Epithelial cell of proximal tubule (primary cell): ENCODE results near the gene SREBF1. TPM values are rescaled to one million over a fixed set of nuclear protein-coding genes. Genes with fewer than 3 reads are reported as not detected.

Experiments used
- DNase-seq: peaks from one replicate; pipeline ENCODE4 v3.0.0-alpha.2; 2011; ENCODE audit warnings: low read depth
- H3K4me3 ChIP-seq: 2 replicates; pipeline ENCODE4 v1.5.1; 2011; ENCODE audit warnings: low read depth, mild to moderate bottlenecking, low read length
- total RNA-seq: library from RNA; depleted of rRNA; stranded (reverse); fragments of >200 nt; gene quantifications from 2 replicates; pipeline ENCODE4 v1.2.3, GENCODE V29; 2015
- TF ChIP-seq, protein P1 (sequence below): conservative IDR thresholded peaks from 2 replicates; pipeline ENCODE4 v1.5.1; 2012; ENCODE audit warnings: low read depth, mild to moderate bottlenecking, low read length

The SREBF1 gene
- total RNA-seq, 1 donor from 2014 or later, result 58.3 TPM

DNA sequence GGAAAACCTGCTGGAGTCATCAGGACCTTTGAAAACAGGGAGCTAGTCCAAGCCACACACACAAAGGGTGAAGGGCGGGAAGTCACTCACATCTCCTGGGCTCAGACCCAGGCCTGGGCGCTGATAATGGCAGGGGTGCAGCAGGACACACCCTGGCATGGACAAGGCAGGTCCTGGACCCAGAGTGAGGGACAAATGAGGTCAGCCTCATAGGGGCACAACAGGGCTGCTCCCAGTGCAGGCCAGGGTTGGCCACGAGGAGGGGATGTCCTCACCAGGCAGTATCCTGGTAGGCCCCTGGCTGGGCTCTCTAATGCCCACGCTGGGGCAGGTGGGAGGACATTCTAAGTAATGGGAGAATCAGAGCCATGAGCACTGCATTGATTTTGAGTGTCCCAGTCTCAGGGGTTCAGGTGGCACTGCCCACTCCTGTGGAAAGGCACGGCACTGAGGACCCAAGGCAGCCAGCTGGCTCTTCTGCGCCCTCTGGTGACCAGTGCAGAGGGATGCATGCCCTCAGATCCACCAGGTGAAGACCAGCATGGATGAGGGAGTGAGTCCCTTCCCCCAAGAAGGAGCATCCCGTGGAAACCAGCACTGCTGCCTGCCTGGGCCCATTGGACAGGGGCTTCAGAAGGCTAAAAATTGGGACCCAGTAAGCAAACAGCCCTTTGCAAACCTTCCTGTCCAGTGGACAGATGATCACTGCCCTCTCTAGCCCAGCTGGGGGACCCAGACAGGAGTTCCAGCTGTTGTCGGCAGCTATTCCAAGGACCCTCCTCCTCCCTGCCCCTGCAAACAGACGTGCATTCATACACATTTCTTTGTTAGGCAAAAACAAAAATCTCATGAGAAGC, 23.4 kb upstream of the SREBF1 start:
- no peak for DNase-seq
- TF ChIP-seq, protein P1, sequence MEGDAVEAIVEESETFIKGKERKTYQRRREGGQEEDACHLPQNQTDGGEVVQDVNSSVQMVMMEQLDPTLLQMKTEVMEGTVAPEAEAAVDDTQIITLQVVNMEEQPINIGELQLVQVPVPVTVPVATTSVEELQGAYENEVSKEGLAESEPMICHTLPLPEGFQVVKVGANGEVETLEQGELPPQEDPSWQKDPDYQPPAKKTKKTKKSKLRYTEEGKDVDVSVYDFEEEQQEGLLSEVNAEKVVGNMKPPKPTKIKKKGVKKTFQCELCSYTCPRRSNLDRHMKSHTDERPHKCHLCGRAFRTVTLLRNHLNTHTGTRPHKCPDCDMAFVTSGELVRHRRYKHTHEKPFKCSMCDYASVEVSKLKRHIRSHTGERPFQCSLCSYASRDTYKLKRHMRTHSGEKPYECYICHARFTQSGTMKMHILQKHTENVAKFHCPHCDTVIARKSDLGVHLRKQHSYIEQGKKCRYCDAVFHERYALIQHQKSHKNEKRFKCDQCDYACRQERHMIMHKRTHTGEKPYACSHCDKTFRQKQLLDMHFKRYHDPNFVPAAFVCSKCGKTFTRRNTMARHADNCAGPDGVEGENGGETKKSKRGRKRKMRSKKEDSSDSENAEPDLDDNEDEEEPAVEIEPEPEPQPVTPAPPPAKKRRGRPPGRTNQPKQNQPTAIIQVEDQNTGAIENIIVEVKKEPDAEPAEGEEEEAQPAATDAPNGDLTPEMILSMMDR, result peak; percentile 97
- no peak overlapping the region for H3K4me3 ChIP-seq

- H3K4me3 ChIP-seq, result no peak overlapping the region
- TF ChIP-seq, protein P1, result no peak
- no peak for DNase-seq
Observed at GRCh38 chr17:17857496-17857895, 20.7 kb upstream of the SREBF1 start.

- DNase-seq, result no peak
- TF ChIP-seq, protein P1, result no peak
- no peak overlapping the region for H3K4me3 ChIP-seq
Observed at GRCh38 chr17:17856386-17856785, 19.6 kb upstream of the SREBF1 start.

GRCh38 chr17:17855976-17856375, 19.2 kb upstream of the SREBF1 start:
- no peak for DNase-seq
- TF ChIP-seq, protein P1, result no peak
- no peak overlapping the region for H3K4me3 ChIP-seq

GRCh38 chr17:17853811-17854447, 17.1 kb upstream of the SREBF1 start:
- no peak for DNase-seq
- TF ChIP-seq, protein P1, result no peak
- no peak overlapping the region for H3K4me3 ChIP-seq

- DNase-seq, result no peak
- no peak overlapping the region for H3K4me3 ChIP-seq
- TF ChIP-seq, protein P1, result no peak
Observed at GRCh38 chr17:17852930-17853329, 16.1 kb upstream of the SREBF1 start.
